PFSK-1 (cell line): ENCODE results near the gene GALNTL6.

ENCODE experiments used
- FOXP2 ChIP-seq: optimal IDR thresholded peaks from 2 replicates; pipeline ENCODE3; 2011; ENCODE audit warnings: borderline replicate concordance, control low read depth, inconsistent platforms; ENCODE audit not compliant: insufficient read depth; ENCODE audit errors: extremely low read length, extremely low read depth
- POLR2AphosphoS5 ChIP-seq: IDR thresholded peaks from 2 replicates; pipeline ENCODE4 v1.6.1; 2012; ENCODE audit warnings: low read depth, mild to moderate bottlenecking, control low read depth, low read length, moderate library complexity
- SIN3A ChIP-seq: IDR thresholded peaks from 2 replicates; pipeline ENCODE4 v1.6.1; 2012; ENCODE audit warnings: mild to moderate bottlenecking, low read length, moderate library complexity, borderline replicate concordance; ENCODE audit not compliant: insufficient read depth
- TAF1 ChIP-seq: IDR thresholded peaks from 2 replicates; pipeline ENCODE4 v1.6.1; 2012; ENCODE audit warnings: low read length, control low read depth, borderline replicate concordance; ENCODE audit not compliant: insufficient read depth
- TF ChIP-seq, protein P1 (sequence below), 2 experiments: IDR thresholded peaks; 2 replicates each; pipeline versions ENCODE4 v1.6.1 to v1.8.0; 2011 to 2012; ENCODE audit warnings: low read depth in 2 of 2, low read length in 2 of 2, control low read depth in 1 of 2, inconsistent platforms in 1 of 2, mild to moderate bottlenecking in 1 of 2, moderate library complexity in 1 of 2; ENCODE audit not compliant: insufficient read depth in 1 of 2

The GALNTL6 gene

DNA sequence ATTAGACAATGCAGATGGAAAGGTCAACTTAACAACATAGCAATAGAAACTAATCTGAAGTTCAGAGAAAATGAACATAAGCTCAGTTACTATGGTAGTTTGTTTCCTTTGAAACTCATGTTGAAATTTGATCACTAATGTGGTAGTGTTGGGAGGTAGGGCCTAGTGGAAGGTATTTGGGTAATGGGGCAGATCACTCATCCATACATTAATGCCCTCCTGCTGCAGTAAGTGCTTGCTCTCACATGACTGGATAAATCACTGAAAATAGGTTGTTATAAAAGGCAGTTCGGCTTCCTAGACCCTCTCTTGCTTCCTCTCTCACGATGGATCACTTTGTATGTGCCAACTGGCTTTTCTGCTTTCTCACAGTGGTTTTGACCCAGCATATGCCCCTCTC lies 788.0 kb downstream of the GALNTL6 start:
- TF ChIP-seq, protein P1, sequence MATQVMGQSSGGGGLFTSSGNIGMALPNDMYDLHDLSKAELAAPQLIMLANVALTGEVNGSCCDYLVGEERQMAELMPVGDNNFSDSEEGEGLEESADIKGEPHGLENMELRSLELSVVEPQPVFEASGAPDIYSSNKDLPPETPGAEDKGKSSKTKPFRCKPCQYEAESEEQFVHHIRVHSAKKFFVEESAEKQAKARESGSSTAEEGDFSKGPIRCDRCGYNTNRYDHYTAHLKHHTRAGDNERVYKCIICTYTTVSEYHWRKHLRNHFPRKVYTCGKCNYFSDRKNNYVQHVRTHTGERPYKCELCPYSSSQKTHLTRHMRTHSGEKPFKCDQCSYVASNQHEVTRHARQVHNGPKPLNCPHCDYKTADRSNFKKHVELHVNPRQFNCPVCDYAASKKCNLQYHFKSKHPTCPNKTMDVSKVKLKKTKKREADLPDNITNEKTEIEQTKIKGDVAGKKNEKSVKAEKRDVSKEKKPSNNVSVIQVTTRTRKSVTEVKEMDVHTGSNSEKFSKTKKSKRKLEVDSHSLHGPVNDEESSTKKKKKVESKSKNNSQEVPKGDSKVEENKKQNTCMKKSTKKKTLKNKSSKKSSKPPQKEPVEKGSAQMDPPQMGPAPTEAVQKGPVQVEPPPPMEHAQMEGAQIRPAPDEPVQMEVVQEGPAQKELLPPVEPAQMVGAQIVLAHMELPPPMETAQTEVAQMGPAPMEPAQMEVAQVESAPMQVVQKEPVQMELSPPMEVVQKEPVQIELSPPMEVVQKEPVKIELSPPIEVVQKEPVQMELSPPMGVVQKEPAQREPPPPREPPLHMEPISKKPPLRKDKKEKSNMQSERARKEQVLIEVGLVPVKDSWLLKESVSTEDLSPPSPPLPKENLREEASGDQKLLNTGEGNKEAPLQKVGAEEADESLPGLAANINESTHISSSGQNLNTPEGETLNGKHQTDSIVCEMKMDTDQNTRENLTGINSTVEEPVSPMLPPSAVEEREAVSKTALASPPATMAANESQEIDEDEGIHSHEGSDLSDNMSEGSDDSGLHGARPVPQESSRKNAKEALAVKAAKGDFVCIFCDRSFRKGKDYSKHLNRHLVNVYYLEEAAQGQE (IDR thresholded peaks at IDR 0.05; ENCODE audit: insufficient read depth in 1 of 2, low read depth in 2 of 2, low read length in 2 of 2), result no peak
- TF ChIP-seq FOXP2 (no peak), SIN3A (no peak), TAF1 (no peak), POLR2AphosphoS5 (no peak)

DNA sequence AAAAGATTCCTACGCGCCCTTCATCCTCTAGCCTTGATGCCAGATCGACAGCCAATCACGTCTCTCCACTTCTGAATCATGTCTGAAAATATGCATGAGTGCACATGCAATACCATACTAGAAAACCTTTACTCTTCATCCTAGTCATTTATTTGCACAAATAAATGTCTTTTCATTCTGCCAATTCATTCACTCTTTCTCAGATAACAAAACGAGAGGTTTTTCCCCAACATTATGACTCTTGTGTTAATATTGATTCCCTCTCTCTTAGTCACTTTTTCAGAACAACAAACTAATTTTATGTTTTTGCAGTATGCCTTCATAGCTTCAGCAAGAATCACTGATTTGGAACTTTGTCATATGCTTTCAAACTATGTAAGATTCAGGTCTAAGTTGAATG lies 806.0 kb downstream of the GALNTL6 start:
- TF ChIP-seq, protein P1 (IDR thresholded peaks at IDR 0.05; ENCODE audit: insufficient read depth in 1 of 2, low read depth in 2 of 2, low read length in 2 of 2), result no peak
- no peak for TF ChIP-seq FOXP2
- no peak for TF ChIP-seq POLR2AphosphoS5
- TF ChIP-seq SIN3A, result no peak
- TF ChIP-seq TAF1, result no peak

DNA sequence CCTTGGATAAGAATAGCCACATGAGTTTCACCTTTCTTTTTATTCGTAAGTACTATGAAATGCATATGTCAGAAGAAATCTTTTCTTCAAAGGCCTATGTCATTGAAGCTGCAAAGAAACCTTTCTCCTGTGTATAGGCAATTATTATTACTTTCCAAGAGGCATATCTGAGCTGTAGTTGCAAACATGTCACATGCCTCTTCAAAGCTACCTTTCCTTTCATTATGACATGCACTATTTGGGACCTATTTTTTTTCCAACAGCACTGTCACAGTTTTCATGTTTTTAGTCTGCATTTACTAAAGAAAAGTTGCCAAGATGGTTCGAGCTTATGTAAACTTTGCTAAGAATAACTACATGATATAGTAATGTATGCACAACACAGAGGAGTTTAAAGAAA lies 806.6 kb downstream of the GALNTL6 start:
- TF ChIP-seq POLR2AphosphoS5, result no peak
- TF ChIP-seq FOXP2, result no peak
- TF ChIP-seq SIN3A, result no peak
- TF ChIP-seq, protein P1 (IDR thresholded peaks at IDR 0.05; ENCODE audit: insufficient read depth in 1 of 2, low read depth in 2 of 2, low read length in 2 of 2), result no peak
- TF ChIP-seq TAF1, result no peak

DNA sequence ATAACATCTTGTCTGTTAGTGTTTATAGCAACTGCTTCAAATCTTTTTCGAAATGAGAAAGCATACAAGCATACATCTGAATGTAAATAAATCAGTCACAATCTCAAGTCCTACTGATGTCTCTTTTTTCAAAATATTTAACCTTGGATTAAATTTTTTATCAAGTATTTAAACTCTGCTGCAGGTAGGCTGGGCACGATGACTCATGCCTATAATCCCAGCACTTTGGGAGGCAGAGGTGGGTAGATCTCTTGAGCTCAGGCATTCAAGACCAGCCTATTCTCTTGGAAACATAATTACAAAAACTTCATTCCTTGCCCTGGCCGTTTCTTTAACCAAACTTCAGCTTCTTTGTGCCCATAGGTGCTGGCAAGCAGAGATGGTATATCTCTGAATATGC lies 815.1 kb downstream of the GALNTL6 start:
- TF ChIP-seq SIN3A, result no peak
- TF ChIP-seq FOXP2, result no peak
- no peak for TF ChIP-seq POLR2AphosphoS5

DNA sequence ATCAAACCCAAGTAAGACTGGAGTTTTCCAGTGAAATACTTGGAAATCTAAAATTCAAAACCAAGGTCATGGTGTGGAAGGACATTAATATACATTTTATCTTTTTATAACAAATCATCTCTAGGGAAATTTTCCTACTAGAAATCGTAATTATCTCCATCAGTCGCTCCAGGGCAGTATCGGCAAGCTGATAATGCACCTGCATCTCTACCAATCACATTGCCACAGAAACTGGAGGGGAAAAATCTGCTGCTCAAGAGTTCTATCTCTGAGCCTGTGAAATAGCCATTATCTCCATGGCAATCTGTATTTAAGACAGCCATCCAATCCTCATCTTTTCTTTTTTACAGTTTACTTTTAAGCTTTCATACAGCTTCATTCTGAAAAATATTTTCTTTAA lies 817.1 kb downstream of the GALNTL6 start:
- TF ChIP-seq SIN3A (no peak), POLR2AphosphoS5 (no peak), TAF1 (no peak), FOXP2 (no peak)
- TF ChIP-seq, protein P1 (IDR thresholded peaks at IDR 0.05; ENCODE audit: insufficient read depth in 1 of 2, low read depth in 2 of 2, low read length in 2 of 2), result no peak
